GM21529 (cell line): ENCODE measurements around the gene GNAI3.
A peak's percentile ranks its signal among the peaks of the same experiment; 100 is the strongest.

Experiments
- ATAC-seq: cut with Tn5 transposase; IDR thresholded peaks from one replicate; pipeline ENCODE4 v1.9.1; 2021; ENCODE audit not compliant: unreplicated experiment

GNAI3 gene

GRCh38 chr1:109543988-109544735 lies 4.3 kb upstream of the GNAI3 start:
- no peak for ATAC-seq

- peak; percentile 45 for ATAC-seq
Observed at GRCh38 chr1:109546311-109547109, 1.9 kb upstream of the GNAI3 start.

GRCh38 chr1:109547463-109548320 lies 723 bp upstream of the GNAI3 start:
- no peak for ATAC-seq

GRCh38 chr1:109556563-109556962 lies 8.1 kb downstream of the GNAI3 start:
- ATAC-seq: no peak

GRCh38 chr1:109557520-109557919 lies 9.1 kb downstream of the GNAI3 start:
- no peak for ATAC-seq

- ATAC-seq: no peak
Observed at GRCh38 chr1:109559995-109560394, 11.6 kb downstream of the GNAI3 start.

- no peak for ATAC-seq
Observed at GRCh38 chr1:109564194-109564878, 15.9 kb downstream of the GNAI3 start.

- no peak for ATAC-seq
Observed at GRCh38 chr1:109565241-109565640, 16.8 kb downstream of the GNAI3 start.

GRCh38 chr1:109566982-109567381 lies 18.6 kb downstream of the GNAI3 start:
- ATAC-seq: no peak

GRCh38 chr1:109567877-109568672 lies 19.7 kb downstream of the GNAI3 start:
- no peak for ATAC-seq

GRCh38 chr1:109569323-109569722 lies 20.9 kb downstream of the GNAI3 start:
- ATAC-seq: no peak

GRCh38 chr1:109570414-109570813 lies 22.0 kb downstream of the GNAI3 start:
- no peak for ATAC-seq

- no peak for ATAC-seq
Observed at GRCh38 chr1:109573785-109574184, 25.4 kb downstream of the GNAI3 start.

GRCh38 chr1:109578947-109579443 lies 30.6 kb downstream of the GNAI3 start:
- no peak for ATAC-seq

- no peak for ATAC-seq
Observed at GRCh38 chr1:109579491-109579890, 31.1 kb downstream of the GNAI3 start.

GRCh38 chr1:109582021-109582420 lies 33.6 kb downstream of the GNAI3 start:
- no peak for ATAC-seq

- no peak for ATAC-seq
Observed at GRCh38 chr1:109584766-109585165, 36.4 kb downstream of the GNAI3 start.

GRCh38 chr1:109586055-109586454 lies 37.6 kb downstream of the GNAI3 start:
- ATAC-seq: no peak

- no peak for ATAC-seq
Observed at GRCh38 chr1:109589177-109589576, 40.8 kb downstream of the GNAI3 start.

GRCh38 chr1:109589679-109590078 lies 41.3 kb downstream of the GNAI3 start:
- ATAC-seq: no peak
